GM12864 (cell line): ENCODE data around the gene USPL1.

ENCODE experiments used
- DNase-seq: peaks from one replicate; pipeline ENCODE4 v3.0.0-alpha.2; 2011; ENCODE audit warnings: low read depth
- H3K4me3 ChIP-seq: 2 replicates; pipeline ENCODE4 v1.5.1; 2011; ENCODE audit warnings: mild to moderate bottlenecking, low read depth, low read length, control low read depth
- TF ChIP-seq, protein P1 (sequence below): IDR thresholded peaks from 2 replicates; pipeline ENCODE4 v1.5.1; 2011; ENCODE audit warnings: low read depth, mild to moderate bottlenecking, moderate library complexity, low read length, control low read depth, inconsistent platforms; ENCODE audit errors: missing control alignments

Gene USPL1

DNA sequence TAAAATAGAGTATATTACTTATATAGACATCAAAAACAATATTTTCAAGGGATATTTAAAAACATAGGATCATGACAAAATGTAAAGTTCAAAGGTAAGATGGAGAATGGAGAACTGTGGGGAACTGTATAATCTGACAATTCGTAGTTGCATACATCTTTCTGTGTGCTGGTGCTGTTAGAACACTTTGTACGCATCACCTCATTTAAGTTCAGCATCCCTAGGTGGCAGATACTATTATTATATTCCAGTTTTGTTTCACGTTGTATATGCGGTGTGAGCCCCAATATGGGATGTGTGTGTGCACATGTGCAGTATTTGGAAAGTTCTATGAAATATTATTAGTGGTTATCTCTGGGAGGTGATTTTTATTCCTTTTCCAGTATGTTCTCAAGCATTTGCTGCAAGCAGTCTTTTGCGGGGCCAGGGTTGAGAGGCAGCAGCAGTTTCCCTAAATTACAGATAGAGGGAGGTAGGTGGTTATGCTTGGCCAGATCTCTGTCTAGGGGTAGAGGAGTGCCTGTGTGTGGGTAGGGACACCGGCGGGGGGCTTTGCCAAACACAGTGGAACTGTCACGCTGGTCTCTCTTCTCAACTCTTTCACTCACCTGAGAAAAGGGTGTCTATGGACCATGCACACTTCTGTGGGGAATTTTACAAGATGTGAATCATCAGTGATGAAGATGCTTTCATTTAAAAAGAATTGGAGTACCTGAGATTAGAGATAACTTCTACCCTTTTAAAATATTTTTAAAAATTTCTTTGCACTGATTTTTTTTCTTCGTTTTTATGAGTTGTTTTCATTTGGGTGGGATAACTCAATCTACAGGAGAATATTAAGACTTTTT is 62.0 kb downstream of the USPL1 start:
- TF ChIP-seq, protein P1, sequence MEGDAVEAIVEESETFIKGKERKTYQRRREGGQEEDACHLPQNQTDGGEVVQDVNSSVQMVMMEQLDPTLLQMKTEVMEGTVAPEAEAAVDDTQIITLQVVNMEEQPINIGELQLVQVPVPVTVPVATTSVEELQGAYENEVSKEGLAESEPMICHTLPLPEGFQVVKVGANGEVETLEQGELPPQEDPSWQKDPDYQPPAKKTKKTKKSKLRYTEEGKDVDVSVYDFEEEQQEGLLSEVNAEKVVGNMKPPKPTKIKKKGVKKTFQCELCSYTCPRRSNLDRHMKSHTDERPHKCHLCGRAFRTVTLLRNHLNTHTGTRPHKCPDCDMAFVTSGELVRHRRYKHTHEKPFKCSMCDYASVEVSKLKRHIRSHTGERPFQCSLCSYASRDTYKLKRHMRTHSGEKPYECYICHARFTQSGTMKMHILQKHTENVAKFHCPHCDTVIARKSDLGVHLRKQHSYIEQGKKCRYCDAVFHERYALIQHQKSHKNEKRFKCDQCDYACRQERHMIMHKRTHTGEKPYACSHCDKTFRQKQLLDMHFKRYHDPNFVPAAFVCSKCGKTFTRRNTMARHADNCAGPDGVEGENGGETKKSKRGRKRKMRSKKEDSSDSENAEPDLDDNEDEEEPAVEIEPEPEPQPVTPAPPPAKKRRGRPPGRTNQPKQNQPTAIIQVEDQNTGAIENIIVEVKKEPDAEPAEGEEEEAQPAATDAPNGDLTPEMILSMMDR, result peak; percentile 65
- DNase-seq, result no peak
- no peak overlapping the region for H3K4me3 ChIP-seq

GRCh38 chr13:30681843-30682242 is 64.1 kb downstream of the USPL1 start:
- TF ChIP-seq, protein P1, result no peak
- DNase-seq, result no peak

DNA sequence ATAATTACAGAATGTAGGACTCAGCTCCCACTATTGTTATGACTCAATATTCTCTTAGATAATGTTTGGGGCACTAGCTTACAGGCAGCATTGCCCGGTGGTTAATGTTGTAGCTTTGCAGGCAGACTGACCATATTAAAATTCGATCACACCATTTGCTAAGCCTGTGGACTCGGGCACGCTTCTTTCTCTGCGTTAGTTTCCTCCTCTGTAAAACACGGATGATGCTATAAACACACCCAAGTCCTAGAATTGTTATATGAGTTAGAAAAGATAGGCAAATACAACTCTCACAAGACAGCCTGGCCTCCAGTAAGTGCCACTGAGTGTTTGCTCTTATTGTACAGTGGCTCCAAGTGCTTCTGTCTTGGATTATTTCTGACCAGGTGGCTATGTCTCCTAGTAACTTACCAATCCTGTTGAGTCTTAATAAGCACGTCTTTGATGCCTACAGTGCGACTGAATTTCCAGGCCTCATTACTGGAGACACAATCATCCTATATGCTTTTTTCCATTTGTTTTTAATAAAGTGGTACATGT is 67.7 kb downstream of the USPL1 start:
- H3K4me3 ChIP-seq, result no peak overlapping the region
- TF ChIP-seq, protein P1, result no peak
- no peak for DNase-seq

More at GRCh38 chr13:30681843-30682242, 64.1 kb downstream of the USPL1 start:
- H3K4me3 ChIP-seq, result no peak overlapping the region

DNA sequence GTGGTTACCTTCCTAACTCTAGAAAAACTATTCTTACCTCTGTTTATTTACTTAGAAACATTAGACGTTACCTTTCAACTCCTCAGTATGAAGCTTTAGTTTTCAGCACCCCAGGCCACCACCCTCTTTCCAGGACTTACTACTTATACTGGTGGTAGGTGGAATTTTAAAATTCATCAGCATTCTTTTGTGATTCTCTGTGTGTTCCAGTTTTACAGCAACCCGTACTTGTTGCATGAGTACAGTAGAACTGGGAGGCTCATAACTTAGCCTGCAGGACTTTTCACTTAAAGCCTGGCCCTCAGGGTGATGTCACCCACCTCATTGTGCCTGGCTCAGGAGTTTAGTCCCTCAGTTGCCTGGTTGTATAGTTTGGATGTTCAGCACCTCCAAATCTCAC is 68.3 kb downstream of the USPL1 start:
- no peak for DNase-seq
- TF ChIP-seq, protein P1, result no peak
- no peak overlapping the region for H3K4me3 ChIP-seq

DNA sequence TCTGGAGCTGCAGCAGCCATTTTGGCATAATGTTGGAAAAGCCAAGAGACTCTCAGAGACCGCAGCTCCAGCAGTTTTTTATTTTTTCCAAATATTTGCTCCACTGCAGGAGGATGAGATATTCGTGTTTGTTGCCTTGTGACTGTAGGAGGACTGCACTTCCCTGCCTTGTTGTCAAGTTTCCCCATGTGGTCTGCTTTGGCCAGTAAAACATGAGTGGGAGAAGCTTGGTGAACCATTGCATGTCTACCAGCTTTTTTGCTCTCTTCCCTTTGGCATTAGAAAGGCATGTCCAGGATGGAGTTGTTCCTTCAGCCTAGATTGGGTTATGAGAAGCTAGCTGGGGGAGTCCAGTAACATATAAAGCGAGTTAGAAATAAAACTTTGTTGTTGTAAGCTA is 69.9 kb downstream of the USPL1 start:
- DNase-seq, result no peak
- TF ChIP-seq, protein P1, result no peak

DNA sequence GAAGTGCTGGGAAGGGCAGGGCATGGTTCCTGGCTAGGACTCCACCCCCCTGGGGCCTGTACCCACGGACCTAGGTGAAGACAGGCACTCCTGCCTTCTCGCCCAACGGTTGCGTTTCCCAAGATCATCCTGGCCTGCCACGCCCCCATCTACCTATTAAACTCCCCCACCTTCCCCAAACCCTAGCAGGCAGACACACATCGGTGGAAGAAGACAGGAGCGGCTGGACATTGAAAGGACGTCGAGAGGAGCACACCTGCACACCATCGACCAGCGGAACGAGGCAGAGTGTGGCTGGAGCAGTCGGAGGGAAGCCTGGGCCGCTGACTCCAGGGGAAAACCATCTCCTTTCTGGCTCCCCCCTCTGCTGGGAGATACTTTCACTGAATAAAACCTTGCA is 72.0 kb downstream of the USPL1 start:
- peak overlapping the region; percentile 24; the same call in 1 of the 2 replicates for H3K4me3 ChIP-seq
- DNase-seq, result no peak
- TF ChIP-seq, protein P1, result no peak

More for the DNA sequence above, 69.9 kb downstream of the USPL1 start:
- H3K4me3 ChIP-seq, result no peak overlapping the region
